KG1 (cell line): ENCODE measurements around the gene PPP1R12A.
"Not testable (repeated sequence)": the region's sequence is repeated elsewhere in the genome, so short reads cannot be mapped to it uniquely, and the experiment has no call there.

Experiments used
- DNase-seq: peaks from one replicate; lab custom pipeline; 2025; lab: John Stamatoyannopoulos, UW

Gene PPP1R12A

GRCh38 chr12:79935021-79935623 lies at the start of gene PPP1R12A:
Gene PPP1R12A (minus strand): TSS chr12:79935097. CDS start chr12:79934931, 166 bp downstream.
- peak; percentile 42 for DNase-seq

GRCh38 chr12:79983986-79984620 lies 49.2 kb upstream of the PPP1R12A start:
- no peak for DNase-seq

GRCh38 chr12:79983492-79983891 lies 48.6 kb upstream of the PPP1R12A start:
- DNase-seq, result no peak

- DNase-seq, result no peak
These were observed 47.5 kb upstream of the PPP1R12A start for GRCh38 chr12:79982086-79983062.

GRCh38 chr12:79978692-79979091 lies 43.8 kb upstream of the PPP1R12A start:
- DNase-seq, result no peak

- not testable (repeated sequence) for DNase-seq
These were observed 43.1 kb upstream of the PPP1R12A start for GRCh38 chr12:79977856-79978460.

GRCh38 chr12:79975143-79975542 lies 40.2 kb upstream of the PPP1R12A start:
- no peak for DNase-seq

GRCh38 chr12:79973801-79974200 lies 38.9 kb upstream of the PPP1R12A start:
- DNase-seq, result no peak

- DNase-seq, result no peak
These were observed 29.3 kb upstream of the PPP1R12A start for GRCh38 chr12:79964100-79964627.

- no peak for DNase-seq
These were observed 26.5 kb upstream of the PPP1R12A start for GRCh38 chr12:79961411-79961810.

GRCh38 chr12:79959484-79959883 lies 24.6 kb upstream of the PPP1R12A start:
- DNase-seq, result no peak

- no peak for DNase-seq
These were observed 22.0 kb upstream of the PPP1R12A start for GRCh38 chr12:79956896-79957295.

GRCh38 chr12:79955561-79955960 lies 20.7 kb upstream of the PPP1R12A start:
- DNase-seq, result no peak

GRCh38 chr12:79954037-79954610 lies 19.2 kb upstream of the PPP1R12A start:
- DNase-seq, result no peak

GRCh38 chr12:79949098-79949497 lies 14.2 kb upstream of the PPP1R12A start:
- no peak for DNase-seq

- DNase-seq, result no peak
These were observed 10.5 kb upstream of the PPP1R12A start for GRCh38 chr12:79945433-79945832.

- no peak for DNase-seq
These were observed 9.7 kb upstream of the PPP1R12A start for GRCh38 chr12:79944565-79944964.

GRCh38 chr12:79942846-79943245 lies 7.9 kb upstream of the PPP1R12A start:
- DNase-seq, result not testable (repeated sequence)

GRCh38 chr12:79939728-79940310 lies 4.9 kb upstream of the PPP1R12A start:
- no peak for DNase-seq

- no peak for DNase-seq
These were observed 3.9 kb upstream of the PPP1R12A start for GRCh38 chr12:79938843-79939242.

GRCh38 chr12:79936670-79937069 lies 1.8 kb upstream of the PPP1R12A start:
- no peak for DNase-seq
